Stomach (tissue), 4 donors: ENCODE measurements around the gene CD8B2.
"Not testable (repeated sequence)": the region's sequence is repeated elsewhere in the genome, so short reads cannot be mapped to it uniquely, and the experiment has no call there.

ENCODE experiments used
- EP300 ChIP-seq: sonication (generic); formaldehyde crosslinking; IDR thresholded peaks from one replicate; pipeline ENCODE4 v1.6.1; 2017; ENCODE audit warnings: antibody characterized with exemption
- POLR2A ChIP-seq, 4 donors: fragments of 450-650 bp; IDR thresholded peaks; one replicate each; pipeline ENCODE4 v1.6.1; 2016; ENCODE audit warnings: antibody characterized with exemption in 4 of 4, control low read depth in 2 of 4, mild to moderate bottlenecking in 1 of 4, moderate library complexity in 1 of 4
- POLR2AphosphoS5 ChIP-seq, 3 donors: sonication (generic); formaldehyde crosslinking; IDR thresholded peaks; one replicate each; pipeline ENCODE4 v1.6.1; 2016; ENCODE audit warnings: antibody characterized with exemption in 3 of 3
- TF ChIP-seq, protein P1 (sequence below), 7 experiments: fragments of 450-650 bp in 4 of 7; fragments of 200-600 bp in 3 of 7; sonication (generic) in 3 of 7; IDR thresholded peaks; one replicate each; pipeline ENCODE4 v1.5.1; 2016 to 2019; ENCODE audit warnings: antibody characterized with exemption in 7 of 7, control low read depth in 2 of 7, mild to moderate bottlenecking in 1 of 7

DNA sequence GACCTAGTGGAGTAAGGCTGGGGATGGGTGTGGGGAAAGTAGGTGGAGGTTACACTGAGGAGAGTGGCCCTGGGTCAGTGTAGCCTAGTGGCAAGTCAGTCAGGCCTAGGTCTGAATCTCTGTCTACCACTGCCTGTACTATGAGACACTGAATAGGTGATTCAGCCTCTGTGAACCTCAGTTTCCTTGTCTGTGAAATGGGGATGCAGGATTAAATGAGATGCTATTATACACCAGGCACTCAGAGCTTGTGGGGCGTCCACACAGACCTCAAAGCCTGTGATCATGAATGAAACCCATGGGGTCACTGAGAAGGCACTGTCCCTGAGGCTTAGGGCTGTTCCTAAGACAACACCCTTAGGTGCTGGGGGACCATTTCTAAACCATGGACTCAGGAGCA lies 11.4 kb downstream of the CD8B2 start:
- TF ChIP-seq POLR2A (IDR thresholded peaks at IDR 0.05); POLR2AphosphoS5 (IDR thresholded peaks at IDR 0.05); EP300: not testable (repeated sequence)
- TF ChIP-seq, protein P1, sequence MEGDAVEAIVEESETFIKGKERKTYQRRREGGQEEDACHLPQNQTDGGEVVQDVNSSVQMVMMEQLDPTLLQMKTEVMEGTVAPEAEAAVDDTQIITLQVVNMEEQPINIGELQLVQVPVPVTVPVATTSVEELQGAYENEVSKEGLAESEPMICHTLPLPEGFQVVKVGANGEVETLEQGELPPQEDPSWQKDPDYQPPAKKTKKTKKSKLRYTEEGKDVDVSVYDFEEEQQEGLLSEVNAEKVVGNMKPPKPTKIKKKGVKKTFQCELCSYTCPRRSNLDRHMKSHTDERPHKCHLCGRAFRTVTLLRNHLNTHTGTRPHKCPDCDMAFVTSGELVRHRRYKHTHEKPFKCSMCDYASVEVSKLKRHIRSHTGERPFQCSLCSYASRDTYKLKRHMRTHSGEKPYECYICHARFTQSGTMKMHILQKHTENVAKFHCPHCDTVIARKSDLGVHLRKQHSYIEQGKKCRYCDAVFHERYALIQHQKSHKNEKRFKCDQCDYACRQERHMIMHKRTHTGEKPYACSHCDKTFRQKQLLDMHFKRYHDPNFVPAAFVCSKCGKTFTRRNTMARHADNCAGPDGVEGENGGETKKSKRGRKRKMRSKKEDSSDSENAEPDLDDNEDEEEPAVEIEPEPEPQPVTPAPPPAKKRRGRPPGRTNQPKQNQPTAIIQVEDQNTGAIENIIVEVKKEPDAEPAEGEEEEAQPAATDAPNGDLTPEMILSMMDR (IDR thresholded peaks at IDR 0.05) = not testable (repeated sequence)
